HG02798 (cell line): ENCODE data around the gene RBMS1.

Experiments
- ATAC-seq: cut with Tn5 transposase; IDR thresholded peaks from one replicate; pipeline ENCODE4 v1.9.1; 2021; ENCODE audit warnings: mild to moderate bottlenecking; ENCODE audit not compliant: unreplicated experiment, poor library complexity

RBMS1 gene

DNA sequence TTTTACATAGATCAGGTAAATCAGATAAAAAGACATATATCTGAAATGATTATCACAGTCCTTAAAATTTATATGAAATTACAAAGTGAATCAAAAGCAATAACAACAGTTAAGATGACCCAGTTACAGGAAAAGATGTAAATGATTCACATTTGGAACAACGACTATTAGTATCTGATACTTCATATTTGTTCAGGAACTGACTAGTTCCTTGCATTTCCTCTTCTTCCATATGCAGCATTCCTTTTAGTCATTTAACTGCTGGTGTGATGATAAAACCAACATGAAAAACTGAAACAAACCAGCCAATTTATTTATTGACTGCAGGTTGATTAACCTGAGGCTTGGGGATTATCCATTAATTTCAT is 75.2 kb downstream of the RBMS1 start:
- no peak for ATAC-seq

DNA sequence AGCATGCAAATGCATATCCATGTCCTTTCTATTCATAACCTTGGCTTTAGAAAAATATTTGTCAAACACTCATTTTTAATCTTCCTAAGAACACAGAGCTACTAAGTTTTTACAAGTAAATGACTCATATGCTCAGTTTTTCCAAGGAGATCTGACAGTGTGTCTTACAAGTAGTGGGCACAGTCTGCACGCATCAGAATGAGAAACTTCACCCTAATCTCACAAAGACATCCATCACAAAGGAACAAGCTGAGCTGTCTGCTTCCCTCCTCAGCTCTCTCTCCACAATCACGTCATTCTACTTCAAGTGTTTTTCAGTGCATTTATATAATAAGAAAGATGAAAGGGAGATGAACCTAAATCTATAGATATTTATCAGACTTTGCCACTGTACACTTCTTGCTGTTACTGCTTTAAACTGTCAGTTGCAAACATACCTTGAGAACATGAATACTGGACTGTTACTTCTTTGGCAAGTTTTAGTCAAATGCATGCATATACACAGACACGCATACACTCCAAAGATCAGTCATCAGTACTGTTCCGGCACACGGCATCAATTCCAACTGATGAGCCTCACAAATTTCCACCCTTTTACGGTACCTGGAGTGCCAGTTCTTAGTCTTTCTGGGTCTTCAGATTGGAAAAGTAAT is 75.7 kb downstream of the RBMS1 start:
- no peak for ATAC-seq

DNA sequence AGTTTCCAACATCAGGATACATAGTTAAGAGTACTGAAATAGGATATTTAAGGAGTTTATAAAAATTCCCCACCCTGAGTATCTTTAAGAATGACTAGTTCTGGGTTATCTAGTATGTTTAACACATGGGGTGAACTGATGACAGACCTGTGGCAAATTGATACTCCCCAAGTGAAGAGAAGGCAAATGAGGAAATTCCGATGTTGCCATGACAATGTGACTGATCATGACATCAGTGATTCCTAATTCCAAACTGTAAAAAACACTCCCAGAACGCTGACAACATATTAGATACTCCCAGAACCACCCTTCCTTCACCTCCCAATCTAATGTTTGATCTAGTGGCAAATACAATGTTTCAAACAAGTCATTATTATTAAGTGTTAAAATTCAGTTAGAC is 77.6 kb downstream of the RBMS1 start:
- ATAC-seq: no peak

DNA sequence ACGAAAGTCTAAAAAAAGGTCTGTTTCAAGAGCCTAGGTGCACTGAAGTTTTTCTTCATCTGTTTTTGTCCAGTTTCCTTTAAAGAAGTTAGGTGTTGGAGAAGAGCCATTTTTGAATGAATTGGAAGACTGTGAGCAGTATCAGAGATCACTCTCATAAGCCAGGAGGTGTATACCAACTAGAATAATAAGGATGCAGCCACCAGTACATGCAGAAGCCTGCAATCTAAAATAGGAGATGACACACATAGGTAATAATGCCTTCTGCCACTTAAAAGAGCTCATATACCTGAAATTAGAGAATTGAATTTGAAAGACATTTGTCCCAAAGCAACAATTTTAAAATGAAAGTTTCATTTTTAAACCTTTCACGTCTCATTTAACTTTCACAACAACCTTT is 81.7 kb downstream of the RBMS1 start:
- no peak for ATAC-seq

DNA sequence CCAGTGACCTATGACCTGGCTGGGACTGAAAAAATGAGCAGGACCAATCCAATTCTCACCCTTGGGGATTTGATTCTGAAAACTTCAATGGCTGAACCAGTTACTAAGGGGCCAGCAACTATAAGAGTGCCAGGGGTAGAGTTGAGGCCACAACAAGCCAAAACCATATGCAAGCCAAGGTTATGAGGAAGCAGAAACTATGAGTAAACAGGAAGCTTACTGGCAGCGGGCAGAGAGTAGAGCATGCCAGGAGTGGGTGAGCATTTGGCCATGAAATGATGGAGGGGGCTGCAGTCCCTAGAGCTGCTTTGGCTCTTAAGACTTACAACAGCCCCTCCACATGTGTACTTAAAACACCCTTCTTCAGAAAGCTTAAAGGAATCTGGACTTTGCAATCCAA is 82.4 kb downstream of the RBMS1 start:
- ATAC-seq: no peak

DNA sequence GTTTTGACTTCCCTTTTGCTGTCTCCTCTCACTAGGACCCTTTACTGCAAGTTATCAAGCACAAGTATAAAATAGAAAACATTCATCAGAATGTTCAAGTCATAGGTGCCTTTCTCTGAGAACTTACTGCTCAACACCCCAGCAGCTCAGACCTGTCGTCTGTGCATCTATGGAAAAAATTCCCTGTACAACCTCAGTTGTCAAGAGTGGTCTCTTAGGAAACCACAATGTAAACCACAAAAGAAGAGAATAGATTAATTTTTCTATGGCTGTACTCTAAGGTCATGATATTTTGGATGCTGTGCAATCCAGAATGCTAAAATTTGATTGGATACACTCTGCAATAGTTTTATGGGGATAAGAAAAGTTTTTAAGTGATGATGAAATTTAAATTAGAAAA is 84.1 kb downstream of the RBMS1 start:
- ATAC-seq: no peak

DNA sequence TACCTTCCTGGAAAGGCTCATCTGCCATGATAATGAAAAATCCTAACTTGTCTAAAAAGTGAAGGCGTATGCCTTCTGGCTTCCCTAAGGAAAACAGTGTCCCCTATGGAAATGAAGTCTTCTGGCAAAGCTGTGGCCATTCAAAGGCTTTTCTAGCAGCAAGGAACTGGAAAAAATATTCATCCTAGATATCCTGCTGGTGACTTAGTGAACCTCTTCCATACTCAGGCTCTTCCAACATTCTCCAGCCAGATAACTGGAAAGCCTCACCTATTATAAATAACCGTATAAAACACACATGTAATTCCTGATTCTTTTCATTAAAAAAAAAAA is 84.7 kb downstream of the RBMS1 start:
- ATAC-seq: no peak

DNA sequence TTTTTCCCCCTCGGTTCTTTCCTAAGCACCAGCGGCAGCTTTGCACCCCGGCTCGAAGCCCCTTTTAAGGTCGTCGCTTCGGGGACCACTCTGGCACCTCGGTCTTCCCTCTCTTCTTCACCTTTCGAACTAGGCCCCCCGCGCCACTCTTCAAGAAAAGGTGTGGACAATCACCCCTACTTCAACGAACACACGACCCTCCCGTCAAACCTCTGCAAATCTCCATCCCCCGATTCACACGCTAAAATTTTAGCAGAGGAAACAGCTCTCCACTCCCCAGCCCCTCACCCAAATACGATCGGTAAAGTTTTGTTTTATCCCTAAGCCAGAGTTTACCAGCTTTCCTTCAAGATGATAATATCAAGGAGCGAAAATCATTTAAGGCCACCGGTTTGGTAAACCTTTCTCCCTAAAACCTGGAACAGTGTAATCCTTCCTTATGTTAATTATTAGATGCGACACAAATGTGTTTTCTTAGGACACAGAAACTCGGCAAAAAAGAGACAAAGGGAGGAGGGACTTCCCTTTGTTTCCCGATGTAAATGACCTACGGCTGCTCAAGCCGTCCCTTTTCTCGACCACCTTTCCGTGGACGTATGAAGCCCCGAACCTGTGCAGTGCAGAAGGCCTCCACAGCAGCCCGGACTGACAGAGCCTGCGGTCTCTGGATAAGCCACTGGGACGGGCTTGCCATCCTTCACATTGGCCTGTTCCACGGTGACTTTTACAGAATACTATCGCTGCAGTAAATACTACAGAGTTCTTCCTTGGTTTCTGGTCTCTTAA is 85.2 kb downstream of the RBMS1 start:
- ATAC-seq: no peak

DNA sequence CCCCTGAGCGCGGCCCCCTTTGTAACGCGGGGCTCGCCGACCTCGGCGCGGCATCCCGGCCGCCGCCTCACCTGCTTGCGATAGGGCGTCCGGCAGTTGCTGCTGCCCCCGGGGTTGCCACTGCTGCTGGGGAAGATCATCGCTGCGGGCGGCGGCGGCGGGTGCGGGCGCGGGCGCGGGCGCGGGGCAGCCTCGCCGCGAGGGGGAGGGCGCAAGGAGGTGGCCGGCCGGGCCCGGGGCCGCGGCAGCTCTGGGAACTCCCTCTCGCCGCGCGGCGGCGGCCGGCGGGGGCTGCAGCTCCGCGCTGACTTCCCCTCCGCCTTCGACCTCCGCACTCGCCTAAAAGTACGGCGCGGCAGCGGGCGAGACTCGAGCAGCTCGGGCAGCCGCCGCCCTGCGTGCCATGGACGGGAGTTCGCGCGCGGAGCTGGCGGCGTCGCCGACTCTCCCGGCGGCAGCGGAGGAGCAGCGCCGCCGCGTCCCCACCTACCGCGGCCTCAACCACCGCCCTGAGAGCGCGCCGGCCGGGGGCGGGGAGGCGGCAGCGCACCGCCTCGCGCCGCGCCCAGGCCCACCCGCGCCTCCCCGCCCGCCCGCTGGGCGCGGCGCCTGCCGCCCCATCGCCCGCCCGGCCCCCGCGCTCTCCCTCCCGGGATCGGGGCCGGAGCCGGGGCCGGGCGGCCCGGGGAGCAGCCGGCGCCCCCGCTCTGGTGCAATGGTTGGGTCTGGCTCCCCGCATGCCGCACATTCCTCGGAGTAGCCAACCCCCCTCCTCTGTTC is 86.0 kb downstream of the RBMS1 start:
- ATAC-seq: peak; percentile 58

DNA sequence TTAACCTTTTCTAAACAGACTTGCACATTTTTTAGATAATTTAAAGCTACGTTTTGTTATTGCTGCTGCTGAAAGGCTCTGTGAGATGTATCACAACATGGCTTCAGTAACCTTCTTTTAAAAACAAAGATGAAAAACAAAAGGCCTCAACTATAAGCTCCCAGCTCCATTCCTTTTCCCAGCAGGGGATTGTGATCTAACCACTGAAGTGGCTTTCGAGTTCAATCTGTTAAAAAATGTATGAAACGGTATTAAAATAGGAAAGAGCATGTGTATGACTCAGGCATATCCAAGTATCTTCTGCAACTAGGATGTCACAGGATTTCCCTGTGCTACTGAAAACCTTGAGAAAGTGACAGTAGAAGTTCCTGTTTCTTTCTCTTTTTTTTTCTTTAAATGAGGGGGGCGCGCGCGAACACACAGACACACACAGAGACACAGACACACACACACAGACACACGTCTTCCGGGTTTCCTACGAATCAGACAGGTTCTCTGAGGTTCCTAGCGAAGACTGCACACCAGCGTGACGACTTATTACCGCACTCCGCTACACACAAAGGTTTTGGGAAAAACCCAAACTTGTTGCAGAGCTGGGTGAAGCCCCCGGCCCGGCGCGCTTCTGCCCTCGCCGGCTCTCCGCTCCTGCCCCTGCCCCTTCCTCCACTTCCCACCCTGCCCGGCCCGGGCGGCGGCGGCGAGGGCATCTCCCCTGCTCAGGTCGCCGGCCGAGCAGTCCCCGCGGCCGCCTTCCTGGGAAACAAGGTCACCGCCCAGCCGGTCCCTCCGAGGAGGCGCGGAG is 86.8 kb downstream of the RBMS1 start:
- peak; percentile 61 for ATAC-seq

DNA sequence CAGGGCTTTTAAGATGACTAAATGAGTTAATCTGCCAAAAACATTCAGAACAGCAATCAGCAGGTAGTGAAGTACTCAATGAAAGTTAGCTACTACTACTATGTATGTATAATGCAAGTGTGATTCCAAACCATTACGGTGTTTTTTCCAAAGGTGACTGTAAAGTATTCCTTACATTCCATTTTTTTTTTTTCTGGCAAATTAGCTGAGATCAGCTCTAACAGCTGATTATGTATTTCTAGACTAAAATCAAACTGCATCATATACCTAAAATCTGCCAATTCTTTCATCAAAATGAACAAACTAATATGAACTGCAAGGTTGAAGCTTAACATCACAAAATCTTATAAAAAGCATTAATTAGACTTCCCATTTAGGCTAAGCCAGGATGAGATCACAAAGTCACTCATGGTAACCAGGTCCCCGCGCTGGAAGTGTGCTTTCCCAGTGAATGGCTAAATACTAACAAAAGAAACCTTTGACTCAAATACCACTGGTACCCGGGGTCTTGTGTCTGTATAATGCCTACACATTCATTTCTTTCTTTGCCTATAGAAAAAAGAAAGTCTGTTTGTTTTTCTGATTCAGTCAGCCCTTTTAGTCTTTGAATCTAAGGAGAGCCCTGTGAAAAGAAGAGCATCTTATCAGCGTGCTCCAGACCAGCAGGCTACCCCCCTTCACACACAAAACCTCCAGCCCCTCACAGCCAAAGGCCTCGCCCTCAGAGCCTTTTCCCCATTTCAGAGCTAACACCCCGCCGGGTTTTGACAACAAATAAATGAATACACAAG is 88.3 kb downstream of the RBMS1 start:
- no peak for ATAC-seq

DNA sequence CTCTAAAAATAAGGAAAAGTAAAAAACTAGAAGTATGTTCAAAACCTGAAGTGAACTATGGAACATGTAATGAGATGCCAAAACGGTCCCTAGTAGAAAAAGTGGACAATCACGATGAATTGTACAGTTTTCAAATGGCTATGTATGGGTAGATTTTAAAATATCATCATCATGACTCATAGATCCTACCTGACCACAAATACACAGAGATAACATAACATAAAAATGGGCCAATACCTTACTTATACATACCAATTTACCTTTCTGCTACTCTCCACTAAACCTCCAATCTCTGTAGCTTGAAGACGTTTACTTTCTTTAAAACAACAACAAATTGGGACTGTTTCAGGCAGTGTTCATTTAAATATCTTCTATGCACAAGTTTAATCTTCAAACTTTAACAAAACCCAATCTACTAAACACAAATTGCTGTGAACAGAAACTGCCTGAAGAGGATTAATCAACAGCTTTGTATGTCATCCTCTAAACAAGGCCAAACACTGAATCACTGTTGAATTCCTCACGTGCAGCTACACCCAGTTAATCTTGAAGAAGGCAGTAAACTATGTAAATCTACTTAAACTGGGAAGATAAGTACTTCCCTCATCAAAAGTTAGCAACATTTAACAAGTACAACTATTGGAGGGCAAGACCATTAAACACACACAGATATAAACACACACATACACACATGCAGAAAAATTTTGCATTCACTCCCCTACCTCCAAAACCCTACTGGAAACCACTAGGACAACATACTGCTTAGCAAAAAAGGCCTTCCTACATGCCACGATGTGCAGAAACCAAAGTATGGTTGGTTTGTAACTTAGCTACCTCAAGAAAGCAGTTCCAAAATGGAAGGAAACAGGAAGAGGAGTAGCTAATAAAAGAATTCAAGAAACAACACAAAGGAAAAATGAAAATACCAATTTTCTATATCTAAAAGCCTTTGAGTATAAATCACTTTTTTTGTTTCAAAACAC is 90.3 kb downstream of the RBMS1 start:
- ATAC-seq: no peak

DNA sequence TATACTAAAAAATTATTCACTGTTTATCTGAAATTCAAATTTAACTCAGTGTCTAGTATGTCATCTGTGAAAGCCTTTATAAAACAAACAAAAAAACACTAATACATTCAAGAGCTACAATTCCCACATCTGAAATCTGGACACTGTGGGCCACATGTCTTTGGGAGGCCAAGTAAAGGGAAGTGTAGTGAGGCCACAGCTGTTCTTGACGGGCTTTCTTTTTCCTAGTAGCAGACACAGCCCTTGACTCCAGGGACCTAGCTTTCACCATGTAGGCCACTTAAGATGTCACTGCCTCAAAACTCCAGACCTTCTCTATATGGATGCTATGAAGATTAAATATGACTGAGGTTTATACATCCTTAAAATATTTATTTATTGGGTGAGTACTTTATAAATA is 91.1 kb downstream of the RBMS1 start:
- no peak for ATAC-seq

DNA sequence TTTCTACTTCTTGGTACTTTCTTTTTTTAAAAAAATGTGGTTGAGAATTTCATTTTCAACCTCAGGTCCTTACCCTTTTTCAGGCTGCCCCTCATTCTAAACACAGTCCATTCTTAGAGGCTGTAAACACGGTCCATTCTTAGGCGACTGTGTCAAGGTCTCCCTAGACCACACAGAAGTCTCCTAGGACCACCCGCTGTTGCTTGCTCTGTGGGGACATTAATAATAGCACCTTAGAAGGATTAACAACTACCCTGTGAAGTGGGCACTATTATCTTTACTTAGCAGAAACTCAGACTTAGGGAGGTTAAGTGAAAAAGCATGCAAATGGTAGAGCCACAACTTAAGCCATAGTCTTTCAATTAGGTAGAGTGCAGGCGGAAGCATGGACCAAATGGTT is 91.7 kb downstream of the RBMS1 start:
- ATAC-seq: no peak

DNA sequence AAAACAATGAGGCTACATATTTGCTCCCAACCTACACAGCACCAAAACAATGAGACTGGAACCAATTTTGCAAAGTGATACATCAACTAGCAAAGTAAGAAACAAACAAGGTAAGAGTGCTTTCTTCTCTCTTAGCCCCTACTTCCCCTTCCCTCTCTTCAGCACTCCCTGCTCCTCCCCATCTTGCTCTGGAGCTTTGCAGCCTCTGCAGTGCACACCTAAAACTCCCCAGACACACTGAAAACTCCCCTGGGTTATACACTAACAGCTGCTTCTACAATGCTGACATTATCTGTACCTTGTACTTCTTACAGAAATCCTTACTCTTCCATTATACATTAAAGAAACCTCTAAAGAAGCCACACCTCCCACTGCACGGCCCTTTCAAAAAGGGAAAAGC is 93.7 kb downstream of the RBMS1 start:
- no peak for ATAC-seq

DNA sequence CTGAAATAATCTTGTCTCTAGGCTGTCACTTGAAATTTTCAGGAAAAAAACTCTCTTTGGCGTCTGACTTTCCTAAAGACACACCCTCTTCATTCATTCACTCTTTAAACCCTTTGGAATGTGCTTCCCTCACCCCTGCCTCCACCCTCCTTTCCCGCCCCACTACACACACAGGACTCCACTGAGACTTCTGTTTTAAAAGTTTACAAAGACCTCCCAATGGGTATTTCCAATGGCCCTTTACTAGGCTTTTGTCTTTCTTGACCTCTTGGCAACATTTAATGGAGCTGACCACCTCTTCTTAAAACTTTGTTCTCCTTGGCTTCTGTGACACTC is 96.1 kb downstream of the RBMS1 start:
- ATAC-seq: no peak

DNA sequence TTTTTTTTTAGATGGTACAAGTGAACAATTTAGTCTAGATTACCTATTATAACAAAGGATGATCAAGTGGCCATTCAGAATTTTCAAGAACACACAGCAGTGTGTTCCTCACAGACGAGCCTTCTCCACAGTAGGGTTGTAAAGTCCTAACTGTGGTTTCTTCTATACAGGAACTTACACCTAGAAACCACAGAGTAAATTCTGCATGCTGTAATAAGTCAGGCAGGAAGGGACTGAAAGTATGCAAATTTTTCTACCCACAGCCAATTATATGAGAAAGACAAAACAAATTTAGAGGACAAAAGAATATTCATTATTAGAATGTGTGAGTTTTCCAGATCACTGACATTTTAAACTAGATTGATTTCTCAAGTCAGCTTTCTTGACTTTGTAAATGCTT is 99.5 kb downstream of the RBMS1 start:
- ATAC-seq: peak; percentile 97

DNA sequence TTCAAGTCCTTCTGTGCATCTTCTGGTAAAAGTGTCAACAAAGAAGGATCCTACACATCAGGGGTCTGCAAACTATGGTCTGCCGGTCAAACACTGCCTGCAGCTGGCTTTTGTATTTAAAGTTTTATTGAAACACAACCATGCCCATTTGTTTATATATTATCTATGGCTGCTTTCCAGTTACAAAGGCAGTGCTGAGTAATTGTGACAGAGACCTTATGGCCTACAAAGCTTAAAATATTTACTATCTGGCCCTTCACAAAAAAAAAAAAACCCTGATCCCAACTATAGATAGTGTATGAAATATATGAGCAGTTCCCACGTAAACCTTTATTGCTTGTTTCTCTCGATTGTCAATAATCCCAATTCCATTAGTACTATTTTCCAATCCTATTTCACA is 101.4 kb downstream of the RBMS1 start:
- no peak for ATAC-seq
